ENCODE measurements around the gene BAX. TPM values are rescaled to one million over a fixed set of nuclear protein-coding genes. Genes with fewer than 3 reads are reported as not detected.

The BAX gene
- total and polyA plus RNA-seq, 2 of the 13 experiments (the other 11 are each of a cell fraction or from before 2014, with no cell fraction given) = 139 to 176 TPM

GRCh38 chr19:48961051-48961649 is 6.5 kb downstream of the BAX start (continued):
- TF ChIP-seq NCOA2 (CRISPR knock-in tag; IDR thresholded peaks at IDR 0.05) (no peak), IKZF1 (IDR thresholded peaks at IDR 0.05) (no peak), ZNF839 (CRISPR knock-in tag; IDR thresholded peaks at IDR 0.05; ENCODE audit: borderline replicate concordance) (no peak), KLF16 (CRISPR knock-in tag; IDR thresholded peaks at IDR 0.05) (no peak), TCF12 (IDR thresholded peaks at IDR 0.05) (no peak), TCF12 (CRISPR knock-in tag; IDR thresholded peaks at IDR 0.05) (no peak), JUND (CRISPR knock-in tag; IDR thresholded peaks at IDR 0.05) (no peak), SKI (IDR thresholded peaks at IDR 0.05; ENCODE audit: partially characterized antibody) (peak; percentile 19), KLF6 (CRISPR knock-in tag; IDR thresholded peaks at IDR 0.05) (no peak), PREB (CRISPR knock-in tag; IDR thresholded peaks at IDR 0.05) (no peak), ZBED4 (CRISPR knock-in tag; IDR thresholded peaks at IDR 0.05; ENCODE audit: borderline replicate concordance) (no peak), ZC3H13 (CRISPR knock-in tag; IDR thresholded peaks at IDR 0.05) (no peak), AHR (CRISPR knock-in tag; IDR thresholded peaks at IDR 0.05) (no peak), ZMYM3 (CRISPR knock-in tag; IDR thresholded peaks at IDR 0.05) (peak; percentile 69; the same call in 1 of the 2 replicates), NCOA5 (CRISPR knock-in tag; IDR thresholded peaks at IDR 0.05) (no peak), ZNF652 (CRISPR knock-in tag; IDR thresholded peaks at IDR 0.05; ENCODE audit: borderline replicate concordance, low read depth) (no peak), PRMT3 (CRISPR knock-in tag; IDR thresholded peaks at IDR 0.05; ENCODE audit: borderline replicate concordance, low read depth) (no peak), KLF13 (CRISPR knock-in tag; IDR thresholded peaks at IDR 0.05) (no peak), CTCF (CRISPR knock-in tag; IDR thresholded peaks at IDR 0.05) (no peak), ZNF17 (CRISPR knock-in tag; IDR thresholded peaks at IDR 0.05) (no peak), ZNF841 (CRISPR knock-in tag; IDR thresholded peaks at IDR 0.05; ENCODE audit: borderline replicate concordance) (no peak; the same call in 1 of the 2 replicates), SCMH1 (CRISPR knock-in tag; IDR thresholded peaks at IDR 0.05; ENCODE audit: borderline replicate concordance) (no peak), THRA (CRISPR knock-in tag; IDR thresholded peaks at IDR 0.05; ENCODE audit: borderline replicate concordance) (no peak; the same call in 1 of the 2 replicates), CREB1 (IDR thresholded peaks at IDR 0.05) (no peak), CREB1 (CRISPR knock-in tag; IDR thresholded peaks at IDR 0.05) (no peak)
